HL-60/S4 treated with retinoic acid at 250 ng/mL for 4 days and 3 days (cell line): Measurements from ENCODE around the gene CPLX3.

Source experiments
- in situ Hi-C: fragments of 300-500 bp; cut with MboI; formaldehyde crosslinking; loops from 2 replicates; pipeline ENCODE4 v1.7.0; 2022; ENCODE audit warnings: low sequenced_read_pairs

The CPLX3 gene

DNA sequence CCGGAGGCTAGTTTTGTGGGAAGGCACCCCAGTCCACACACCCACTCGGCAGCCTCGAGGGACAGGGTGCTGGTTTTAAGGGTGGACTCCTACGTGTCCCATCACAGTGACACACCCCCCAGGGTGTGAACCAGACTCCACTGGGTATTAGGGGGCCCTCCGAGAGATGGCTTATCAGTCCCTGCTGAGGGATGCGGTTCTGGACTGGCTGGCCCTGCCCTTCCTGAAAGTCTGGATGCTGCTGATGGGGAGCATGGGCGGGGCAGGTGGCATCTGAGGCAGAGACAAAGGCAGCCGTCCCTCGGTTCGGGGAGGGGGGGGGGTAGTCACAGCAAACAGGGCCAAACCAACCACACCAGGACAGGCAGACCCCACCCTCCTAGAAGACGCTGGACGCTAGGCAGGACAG is 17.5 kb downstream of the CPLX3 start:
- in situ Hi-C loops = no loop called here

DNA sequence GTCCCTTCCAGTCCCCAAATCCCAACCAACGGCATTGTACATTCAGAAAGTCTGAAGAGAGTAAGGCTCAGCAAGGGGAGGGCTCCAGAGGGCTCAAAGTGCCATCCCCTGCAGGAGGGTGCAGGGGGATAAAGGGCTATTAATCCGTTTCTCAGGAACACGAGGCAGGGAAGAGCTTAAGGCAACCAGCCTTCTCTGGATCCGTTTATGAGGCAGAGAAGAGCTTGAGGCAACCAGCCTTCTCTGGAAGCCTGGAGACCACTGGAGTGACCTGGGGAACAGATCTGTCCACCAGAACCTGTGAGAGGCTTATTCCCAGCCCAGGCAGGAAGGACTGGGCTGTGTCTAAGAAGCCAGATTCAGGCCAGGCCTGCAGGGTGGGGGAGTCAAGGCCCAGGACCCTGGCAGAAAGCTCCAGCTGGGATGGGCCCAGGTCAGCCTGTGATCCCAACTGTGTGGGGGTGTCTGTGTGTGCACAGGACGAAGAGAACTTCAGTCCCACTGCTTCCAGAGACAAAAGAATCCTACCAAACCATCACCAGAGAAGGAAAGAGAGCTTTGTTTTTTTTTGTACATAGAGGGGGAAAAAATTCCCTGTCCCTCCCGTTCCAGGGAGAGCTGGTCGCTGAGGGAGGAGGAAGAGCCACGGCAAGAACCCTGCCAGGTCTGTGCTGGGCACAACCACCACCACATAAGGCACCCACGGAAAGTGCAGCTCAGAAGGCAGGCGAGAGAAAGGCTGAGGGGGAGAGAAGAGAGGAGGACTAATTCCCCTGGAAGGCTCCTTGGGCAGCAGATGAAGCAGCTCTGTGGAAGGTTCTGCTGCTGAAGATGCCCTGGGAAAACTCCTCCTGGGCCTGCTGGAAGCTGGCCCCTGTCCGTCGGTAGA is 18.1 kb downstream of the CPLX3 start:
- in situ Hi-C loops = no loop called here

DNA sequence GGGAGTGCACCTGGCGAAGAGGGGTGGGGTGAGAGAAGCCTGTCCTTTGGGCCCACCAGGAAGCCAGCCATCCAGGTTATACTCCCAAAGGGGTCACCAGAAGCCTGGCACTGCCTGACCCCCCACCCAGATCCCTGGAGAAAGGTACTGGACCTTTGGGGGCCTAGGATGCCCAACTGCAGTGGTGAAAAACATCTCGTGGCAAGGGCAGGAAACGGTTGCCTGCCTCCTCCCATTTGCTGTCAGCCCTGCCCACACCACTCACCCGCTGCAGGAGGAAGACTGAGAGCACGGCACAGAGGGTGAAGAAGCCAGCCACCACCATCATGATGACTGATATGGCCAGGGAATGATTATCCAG is 18.8 kb downstream of the CPLX3 start:
- in situ Hi-C loops = no loop called here

DNA sequence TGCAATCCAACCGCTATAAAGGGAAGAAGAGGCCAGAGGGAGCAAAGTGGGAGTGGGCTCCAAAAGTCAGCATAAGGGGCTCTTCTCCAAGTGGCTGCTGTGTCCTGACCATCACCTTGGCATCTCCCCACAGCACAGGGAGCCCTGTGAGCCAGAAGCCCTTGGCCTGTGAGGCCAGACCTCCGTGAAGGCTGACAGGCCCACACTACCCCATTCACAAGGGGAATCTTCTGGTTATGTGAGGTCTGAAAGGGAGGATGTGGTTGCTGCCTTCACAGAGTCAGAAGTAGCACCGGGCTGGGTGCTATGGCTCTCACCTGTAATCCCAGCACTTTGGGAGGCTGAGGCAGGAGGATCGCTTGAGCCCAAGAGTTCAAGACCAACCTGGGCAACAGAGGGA is 19.2 kb downstream of the CPLX3 start:
- in situ Hi-C loops = no loop called here

DNA sequence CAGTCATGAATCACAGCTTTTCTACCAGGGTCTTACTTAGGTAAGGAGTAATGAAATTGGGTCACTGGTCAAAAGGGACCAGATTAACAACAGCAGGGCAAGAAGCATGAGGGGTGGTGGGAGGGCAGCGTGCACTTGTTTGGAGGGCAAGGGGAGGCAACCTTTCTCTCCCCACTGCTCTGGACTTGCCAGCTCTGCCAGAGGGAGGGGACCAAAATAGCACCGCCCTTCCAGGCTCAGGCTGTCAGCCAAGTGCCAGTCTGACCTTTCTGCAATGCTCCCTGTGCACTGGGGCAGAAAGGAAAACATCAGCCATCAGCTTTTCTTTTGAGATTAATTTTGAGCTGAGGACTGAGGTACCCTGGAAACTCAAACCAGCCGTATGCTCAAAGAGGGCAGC is 21.0 kb downstream of the CPLX3 start:
- in situ Hi-C loops = no loop called here

DNA sequence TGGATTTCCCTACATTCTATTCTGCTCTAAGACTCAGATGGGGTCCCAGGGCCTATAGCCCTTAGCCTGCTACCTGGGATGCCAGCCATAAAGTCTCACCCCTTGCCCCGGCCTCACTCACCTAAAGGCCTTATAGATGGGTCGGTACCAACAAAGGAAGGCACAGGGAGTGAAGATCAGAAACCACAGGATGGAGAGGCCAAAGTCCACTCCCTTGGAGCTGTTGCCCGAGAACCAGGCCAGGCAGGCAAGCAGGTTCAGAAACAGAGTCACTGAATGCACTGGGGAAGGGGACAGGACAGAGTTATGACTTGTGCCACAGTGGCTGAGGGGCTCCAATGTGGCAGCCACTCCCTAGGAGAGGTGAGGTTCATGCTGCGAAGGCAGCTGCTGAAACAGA is 24.0 kb downstream of the CPLX3 start:
- in situ Hi-C loops = no loop called here

DNA sequence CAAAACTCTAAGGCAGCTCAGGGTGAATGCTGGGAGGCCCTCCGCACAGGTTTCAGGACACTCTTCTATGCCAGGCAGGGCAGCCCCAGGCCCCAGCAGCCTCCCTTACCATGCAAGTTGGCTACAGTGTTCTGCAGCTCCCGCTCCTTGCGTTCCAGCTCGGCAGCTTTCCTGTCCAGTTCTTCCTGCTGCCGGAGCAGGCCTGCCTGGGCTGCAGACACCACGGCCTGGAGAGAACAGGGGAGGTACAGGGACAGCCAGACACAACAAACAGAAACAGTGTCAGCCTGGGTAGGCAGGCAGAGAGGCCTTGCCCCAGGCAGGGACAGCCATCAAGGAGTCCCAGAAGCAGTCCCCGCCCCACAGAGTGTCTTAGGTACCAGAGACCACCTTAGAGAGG is 25.5 kb downstream of the CPLX3 start:
- in situ Hi-C loops = no loop called here

DNA sequence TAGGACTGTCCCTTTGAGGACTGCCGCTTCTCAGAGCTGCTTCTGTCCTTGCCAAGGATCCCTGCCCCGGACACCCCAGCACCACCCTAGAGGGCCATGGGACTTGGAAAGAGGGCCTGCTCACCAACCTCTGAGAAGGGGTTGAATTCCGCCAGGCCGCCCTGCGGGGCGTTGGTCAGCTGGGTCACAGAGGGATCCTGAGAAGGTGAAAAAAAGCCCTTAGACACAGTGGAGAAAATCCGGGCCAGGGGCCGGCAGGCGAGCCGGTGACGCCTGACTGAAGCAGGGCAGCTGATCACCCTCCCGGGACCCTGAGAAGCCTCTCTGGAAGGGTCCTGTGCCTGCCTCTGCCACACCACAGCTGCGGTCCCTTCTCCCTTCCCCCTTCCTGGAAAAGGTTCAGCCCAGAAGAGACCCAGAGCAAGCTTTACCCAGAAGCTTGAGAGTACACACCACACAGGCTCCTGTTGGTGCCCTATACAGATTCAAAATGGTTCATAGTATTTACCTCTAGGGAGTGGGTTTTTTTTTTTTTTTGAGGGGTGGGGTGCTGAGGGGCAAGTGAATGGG is 28.1 kb downstream of the CPLX3 start:
- in situ Hi-C loops = no loop called here

DNA sequence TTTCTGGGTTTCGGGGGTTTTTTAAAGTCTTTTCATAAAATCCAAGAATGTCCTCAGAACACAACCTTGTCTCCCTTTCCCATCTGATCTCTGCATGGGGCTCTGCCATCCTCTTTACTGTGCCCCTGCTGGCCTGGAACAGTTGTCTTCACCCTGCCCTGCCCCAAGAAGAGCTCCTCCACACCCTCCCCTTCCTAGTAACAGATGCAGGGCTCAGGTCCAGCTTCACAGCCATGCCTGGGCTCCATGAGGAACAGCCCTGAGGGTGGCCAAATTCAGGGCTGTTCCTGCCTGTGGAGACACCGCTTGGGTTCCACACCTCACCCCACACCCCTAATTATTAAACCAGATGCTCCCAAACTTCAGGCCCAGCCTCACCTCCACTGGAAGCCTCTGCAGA is 29.4 kb downstream of the CPLX3 start:
- in situ Hi-C loops = no loop called here

DNA sequence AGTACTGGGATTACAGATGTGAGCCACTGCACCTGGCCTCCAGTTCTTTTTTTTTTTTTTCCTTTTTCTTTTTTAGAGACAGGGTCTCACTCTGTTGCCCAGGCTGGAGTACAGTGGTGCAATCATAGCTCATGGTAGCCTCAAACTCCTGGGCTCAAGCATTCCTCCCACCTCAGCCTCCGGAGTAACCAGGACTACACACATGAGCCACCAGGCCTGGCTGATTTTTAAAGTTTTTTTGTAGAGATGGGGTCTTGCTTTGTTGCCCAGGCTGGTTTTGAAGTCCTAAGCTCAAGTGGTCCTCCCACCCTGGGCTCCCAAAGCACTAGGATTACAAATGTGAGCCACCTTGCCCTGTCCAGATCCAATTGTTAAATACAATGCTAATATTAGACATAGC is 30.1 kb downstream of the CPLX3 start:
- in situ Hi-C loops = no loop called here

DNA sequence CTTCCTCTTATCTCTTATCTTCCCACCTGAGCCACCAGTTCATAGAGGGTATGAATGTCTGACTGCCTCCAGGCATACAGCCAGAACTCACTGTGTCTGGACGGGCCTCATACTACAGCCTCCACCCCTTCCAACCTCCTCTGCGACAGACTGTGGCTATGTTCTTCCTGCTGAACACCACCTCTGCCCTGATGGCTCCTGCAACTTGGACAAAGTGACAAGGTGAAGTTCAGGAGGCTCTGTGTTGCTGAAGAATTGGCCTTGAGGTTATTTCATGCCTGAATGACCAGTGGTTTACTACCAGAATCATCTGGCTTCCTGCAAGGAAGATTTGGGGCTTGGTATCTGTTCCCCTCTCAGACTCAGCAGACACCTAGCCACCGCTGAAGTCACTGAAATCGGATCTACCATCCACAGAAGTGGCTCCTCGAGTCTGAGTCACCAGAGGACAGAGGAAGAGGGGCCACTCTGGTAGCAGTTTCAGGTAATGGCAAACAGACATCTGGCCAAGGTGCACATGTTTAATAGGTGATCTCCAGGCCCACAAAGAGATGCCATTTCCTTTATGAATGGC is 30.7 kb downstream of the CPLX3 start:
- in situ Hi-C loops = no loop called here

DNA sequence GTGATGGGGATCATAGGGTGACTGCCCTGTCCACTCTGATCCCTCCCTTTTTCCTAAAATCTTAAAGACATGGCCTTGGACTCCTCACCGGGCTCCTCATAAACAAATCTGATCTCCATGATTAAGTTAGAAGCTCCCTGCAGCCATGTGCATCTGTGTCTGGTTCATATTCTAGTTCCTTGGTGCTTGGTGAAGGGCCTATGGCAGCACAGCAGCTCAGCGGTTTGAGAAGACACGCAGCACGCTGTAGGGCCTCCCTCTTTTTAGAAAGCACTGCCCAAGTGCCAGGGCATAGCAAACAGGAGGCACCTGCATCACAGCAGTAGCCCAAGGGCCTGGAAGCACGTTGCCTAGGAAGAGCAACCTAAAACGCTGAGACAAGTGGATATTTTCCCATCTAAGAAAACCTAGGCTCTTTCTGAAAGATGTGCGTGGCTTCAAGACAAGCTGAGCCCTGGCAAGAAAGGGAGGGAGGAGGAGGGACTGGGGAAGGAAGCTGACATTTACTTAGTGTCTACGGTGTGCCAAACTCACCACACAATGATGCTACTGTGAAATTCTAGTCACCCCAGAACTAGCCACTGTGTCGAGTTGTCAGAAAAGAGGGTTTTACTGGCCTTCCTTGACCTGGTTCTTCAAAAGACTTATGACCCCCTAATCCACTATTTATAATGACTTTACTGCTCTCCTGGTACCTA is 31.4 kb downstream of the CPLX3 start:
- in situ Hi-C loops = no loop called here

DNA sequence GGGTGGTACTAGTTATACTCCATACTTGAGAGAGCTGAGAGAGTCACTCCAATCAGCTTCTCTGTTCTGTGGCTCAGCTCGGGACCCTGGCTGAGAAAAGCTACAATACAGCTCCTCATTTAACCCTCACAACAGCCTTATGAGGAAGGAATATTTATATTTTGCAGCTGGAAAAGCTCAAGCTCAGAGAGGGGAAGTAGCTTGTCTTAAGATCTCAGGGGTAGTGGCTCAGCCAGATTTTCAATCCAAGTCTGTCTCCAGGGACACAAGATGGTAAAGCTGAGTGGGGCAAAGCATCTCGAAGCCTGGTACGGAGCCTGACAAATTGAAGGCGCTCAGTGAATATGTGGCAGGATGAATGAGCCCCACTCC is 31.9 kb downstream of the CPLX3 start:
- in situ Hi-C loops = no loop called here

DNA sequence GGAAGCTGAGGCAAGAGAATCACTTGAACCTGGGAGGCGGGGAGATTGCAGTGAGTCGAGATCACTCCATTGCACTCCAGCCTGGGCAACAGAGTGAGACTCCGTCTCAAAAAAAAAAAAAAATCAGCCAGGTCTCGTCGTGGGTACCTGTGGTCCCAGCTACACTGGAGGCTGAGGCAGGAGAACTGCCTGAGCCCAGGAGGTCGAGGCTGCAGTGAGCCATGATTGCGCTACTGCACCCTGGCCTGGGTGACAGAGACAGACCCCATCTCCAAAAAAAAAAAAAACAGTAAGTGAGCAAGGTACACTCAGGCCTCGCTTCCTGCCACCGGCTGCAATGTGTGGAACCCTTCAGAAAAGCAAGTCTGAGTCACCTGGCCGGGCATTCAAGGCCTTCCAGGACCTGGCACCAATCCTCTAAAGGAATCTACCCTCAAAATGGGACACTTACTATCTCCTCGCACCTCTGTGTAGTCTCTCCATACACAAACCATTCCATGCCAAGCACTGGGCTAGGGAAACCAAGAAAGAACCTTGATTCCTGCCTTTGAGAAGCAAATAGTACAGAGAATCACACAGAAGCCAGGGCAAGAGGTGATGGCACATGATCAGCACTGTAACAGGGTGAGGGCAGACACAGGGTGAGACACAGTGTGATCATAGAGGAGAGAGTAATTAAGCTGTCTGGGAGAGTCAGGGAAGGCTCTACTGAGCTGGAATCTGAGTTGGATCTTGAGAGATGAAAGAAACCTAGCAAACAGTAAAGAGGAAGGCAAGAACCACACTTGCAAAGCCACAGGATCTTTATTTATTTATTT is 37.0 kb downstream of the CPLX3 start:
- in situ Hi-C loops = no loop called here

DNA sequence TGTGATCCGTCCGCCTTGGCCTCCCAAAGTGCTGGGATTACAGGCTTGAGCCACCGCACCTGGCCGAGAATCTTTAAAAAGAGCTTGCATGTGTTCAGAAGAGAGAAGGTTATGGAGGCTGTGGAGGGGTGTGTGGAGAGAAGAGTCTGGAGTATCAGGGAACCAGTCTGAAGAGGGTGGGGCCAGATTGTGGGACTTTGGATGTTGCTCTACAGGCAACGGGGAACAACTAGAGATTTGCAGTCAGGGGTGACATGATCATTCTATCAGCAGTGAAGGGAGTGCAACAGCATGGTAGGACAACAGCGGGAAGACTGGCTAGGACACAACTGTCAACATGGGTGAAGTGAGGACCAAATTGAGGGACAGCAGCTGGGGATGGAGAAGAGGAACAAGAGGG is 37.9 kb downstream of the CPLX3 start:
- in situ Hi-C loops = no loop called here

DNA sequence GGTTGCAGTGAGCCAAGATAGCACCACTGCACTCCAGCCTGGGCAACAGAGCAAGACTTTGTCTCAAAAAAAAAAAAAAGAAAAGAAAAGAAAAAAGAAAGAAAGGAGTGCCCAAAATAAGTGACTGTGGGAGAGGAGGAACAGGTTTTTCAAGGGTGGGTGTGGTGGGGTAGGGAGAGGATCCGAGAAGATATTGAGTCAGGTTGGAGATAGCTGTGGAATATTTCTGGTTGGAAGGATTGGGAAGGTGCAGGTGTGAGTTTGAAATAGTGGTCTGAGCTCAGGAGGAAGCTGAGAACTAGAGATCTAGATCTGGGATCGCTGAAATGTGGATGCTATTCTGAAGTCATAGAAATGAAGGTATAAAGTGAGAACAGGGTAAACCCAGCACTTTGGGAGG is 38.9 kb downstream of the CPLX3 start:
- in situ Hi-C loops = no loop called here

DNA sequence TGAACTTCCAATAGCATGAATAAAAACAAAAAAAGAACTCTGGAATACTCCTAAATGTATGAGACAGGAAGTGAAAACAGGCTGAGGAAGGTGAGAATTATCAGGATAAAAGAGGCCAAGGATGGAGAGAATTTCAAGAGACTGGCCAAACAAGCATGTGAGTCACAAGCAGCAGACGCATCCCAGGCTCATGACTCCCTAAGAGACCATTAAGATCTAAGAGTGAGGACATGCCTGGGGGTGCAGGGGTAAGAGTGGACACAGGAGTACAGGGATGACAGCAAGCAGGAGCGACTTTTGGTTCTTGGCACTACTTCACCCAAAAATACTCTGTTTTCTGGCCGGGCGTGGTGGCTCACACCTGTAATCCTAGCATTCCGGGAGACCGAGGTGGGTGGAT is 39.7 kb downstream of the CPLX3 start:
- in situ Hi-C loops = no loop called here

DNA sequence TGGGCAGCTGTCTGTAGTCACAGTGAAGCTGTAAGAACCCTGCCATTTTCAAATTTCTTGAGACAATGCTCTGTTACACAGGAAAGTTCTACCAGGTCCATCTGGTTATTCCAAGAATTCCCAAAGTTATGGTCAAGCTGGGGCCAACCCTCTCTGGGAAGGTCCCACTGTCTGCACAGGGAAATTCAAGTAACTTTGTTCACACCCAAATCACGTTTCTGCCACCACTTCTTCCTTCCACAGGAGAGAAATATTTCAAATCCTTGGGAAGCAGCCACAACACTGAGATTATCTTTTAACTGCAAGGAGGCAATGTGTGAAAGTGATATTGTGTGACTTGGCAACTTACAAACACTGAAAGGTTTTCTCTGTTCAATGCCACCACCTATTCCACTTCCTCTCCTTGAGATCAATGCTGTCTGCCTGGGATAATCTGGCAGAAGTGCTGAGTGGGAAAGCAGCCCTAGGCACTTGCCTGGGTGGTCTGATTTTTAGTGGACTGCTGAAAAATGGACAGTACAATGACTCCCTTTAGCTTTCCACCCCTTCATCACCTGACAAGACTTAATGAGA is 41.1 kb downstream of the CPLX3 start:
- in situ Hi-C loops = no loop called here

DNA sequence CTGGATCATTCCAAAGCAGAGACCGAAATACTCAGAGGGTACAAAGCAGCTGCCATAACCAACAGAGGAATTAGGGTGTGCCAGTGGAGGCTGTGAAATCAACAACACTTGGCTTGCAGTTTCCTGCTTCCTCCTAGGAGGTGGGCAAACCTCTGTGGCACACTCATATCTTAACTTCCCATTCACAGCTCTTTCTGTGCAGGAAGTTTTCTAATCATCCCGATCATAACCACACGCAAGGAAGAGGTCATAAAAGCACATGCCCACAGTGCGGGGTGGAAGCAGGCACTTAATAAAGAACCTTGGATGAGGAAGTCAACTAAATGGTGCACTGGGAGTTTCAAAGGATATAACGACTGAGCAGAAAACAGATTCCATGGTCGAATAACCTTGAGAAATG is 41.6 kb downstream of the CPLX3 start:
- in situ Hi-C loops = no loop called here

DNA sequence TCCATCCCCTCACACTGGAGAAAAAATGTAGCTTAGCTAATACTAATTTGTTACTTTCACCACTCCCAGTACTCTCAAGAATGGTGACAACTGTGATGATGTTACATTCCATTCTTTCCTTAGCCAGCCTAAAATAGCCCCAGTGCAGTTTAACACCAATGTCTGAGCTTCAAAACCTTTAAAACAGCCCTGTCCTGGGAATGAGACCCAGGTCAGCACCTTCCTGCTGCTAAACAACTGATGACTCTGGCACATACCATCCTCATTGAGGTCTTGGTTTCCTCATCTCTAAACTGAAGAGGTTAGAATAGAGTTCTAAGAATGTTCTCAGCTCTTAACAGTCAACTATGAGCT is 42.9 kb downstream of the CPLX3 start:
- in situ Hi-C loops = no loop called here
